NCI-H345 (cell line): Measurements from ENCODE around the gene NDC1.

Experiments used
- DNase-seq: peaks from one replicate; lab custom pipeline; 2025; lab: John Stamatoyannopoulos, UW

NDC1 gene

GRCh38 chr1:53731043-53731600, 107.0 kb downstream of the NDC1 start:
- DNase-seq, result no peak

DNA sequence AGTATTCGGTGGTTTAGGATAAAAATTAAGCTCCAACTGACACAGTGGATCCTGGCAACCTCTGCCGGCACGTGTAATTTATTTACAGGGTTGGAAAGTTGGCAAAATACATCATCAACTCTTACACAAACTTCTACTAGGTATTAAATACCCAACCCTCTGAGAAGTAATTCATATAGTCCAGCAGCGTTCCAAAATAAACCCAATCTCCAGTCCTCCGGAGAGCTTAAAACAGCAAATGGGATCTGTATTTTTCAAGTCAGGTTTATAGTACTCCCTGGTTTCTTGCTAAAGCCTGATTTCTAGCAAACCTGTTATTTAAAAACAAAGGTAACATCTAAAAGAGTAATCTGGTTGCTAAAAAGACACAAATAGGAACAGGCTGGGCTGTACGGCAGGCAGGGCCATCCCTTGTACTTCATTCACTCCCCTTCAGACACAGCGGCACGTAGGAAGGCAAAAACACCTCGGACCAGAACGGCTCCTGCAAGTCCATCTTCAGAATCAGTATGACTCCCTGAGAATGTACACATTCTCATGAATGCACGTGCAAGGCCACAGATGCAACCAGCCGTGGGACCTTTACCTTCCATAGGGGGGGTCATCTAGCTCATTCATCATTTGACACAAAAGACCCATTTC, 107.8 kb downstream of the NDC1 start:
- no peak for DNase-seq

- DNase-seq, result no peak
These were observed 108.5 kb downstream of the NDC1 start for GRCh38 chr1:53729456-53730223.

DNA sequence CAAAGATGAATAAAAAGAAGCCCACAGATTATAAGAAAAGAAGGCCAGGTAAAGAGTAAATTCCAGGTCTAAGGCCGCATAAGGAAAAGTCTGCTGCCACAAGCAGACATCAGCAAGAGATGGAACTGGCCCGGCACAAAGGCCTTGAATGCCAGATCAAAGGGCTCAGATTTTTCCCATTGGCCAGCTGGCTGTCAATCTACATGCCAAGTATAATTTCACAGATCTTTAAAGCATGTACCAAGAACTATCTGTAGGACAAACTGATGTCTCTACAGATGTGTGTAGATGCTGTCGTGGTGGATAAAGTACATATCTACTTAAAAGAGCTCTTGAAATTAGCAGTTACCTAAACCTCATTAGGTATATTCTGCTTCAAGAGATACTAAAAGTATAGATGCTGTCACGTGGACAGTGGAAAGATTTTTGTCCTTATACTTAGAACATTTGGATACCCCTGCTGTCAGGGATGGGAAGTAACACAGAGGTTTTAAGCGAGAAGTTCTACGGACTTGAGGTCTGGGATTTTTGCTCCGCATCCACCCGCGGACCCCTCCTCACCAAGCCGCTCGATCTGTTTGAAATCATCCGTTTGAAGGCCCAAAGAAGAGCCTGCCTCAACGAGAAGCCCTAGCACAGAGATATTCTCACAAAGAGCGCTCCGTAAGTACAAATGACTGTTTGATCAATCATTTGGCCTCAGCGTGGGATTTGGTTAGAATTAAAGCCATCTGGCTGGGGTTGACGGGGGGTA, 109.2 kb downstream of the NDC1 start:
- no peak for DNase-seq

GRCh38 chr1:53728196-53728595, 109.9 kb downstream of the NDC1 start:
- no peak for DNase-seq

GRCh38 chr1:53727461-53728092, 110.5 kb downstream of the NDC1 start:
- DNase-seq, result no peak

DNA sequence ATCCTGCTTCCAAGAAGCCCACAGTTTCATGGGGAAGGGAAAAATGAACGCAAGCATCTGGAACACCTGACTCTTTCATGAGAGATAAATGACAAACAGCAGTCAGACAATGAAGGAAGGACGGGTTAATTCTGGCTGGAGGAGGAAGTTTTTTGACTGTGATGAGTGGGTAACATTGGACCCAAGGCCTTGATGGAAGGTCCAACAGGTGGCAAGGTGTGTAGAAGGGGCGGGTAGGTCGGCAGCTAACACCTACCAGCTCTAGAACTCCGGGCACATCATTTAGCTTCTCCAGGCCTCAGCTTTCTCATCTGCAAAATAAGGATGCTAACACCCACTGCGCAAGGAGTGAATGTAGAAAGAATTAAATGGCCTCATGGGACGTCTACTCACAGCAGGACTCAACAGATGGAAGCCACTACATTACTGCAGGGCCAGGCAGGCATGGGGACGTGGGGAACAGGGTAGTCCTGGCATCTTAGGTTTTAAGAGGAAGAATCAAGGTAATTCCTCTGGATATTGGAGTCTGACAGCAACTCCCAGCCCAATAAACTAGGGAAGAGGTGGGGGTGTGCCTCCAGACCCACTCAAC, 112.0 kb downstream of the NDC1 start:
- no peak for DNase-seq

DNA sequence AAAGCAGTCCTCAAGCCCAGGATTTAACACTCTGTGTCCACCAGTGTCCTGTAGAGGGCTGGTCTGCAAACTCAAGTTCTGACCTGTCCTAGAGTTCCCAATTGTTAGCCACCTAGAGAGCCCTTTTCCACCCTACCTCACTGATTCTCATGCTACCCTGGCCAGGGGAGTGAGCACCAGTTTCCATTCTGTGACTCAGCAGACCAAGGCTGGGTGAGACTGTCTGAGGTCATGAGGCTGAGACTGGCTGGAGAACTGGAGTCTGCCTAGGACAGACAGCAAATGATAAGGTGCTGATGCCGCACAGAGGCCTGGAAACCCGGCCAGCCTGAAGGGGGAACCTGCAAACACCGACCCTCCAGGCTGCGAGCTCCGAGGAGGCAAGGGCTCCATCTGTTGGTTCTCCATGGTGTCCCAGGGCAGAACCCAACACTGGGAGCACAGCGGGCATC, 112.8 kb downstream of the NDC1 start:
- DNase-seq, result no peak

DNA sequence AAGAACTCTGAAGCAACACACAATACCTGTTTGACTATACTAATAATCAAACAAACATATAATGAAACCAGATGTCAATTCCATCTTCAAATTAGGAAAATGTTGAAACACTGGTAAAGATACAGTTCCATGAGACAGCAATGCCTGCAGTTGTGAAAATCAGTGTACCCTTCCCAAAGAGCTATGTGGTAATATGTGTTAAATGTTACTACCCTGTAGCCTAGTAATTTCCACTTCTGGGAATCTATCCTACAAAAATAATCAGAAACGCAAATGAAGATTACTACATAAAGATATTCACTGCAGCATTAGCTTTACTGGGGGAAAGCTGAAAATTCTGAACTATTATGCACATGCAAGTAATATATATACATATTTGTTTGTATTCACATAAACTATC, 116.1 kb downstream of the NDC1 start:
- DNase-seq, result no peak

DNA sequence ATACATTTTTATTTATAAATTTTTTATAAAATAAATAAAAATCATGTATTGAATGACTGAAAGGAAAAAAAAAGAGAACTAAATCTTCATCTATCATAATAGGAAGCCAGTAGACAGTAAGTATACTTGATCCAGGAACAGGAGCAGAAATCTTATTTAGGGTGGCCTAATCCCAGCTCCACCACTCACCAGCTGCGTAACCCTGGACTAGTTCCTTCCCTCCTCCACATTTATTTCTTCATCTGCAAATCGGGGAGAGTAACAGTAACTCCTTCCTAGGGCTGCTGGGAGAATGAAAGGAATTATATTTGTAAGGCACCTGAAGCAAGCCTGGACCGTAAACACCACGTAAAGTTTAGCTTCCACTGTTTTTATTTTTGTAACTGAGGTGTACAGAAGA, 117.0 kb downstream of the NDC1 start:
- DNase-seq, result no peak

DNA sequence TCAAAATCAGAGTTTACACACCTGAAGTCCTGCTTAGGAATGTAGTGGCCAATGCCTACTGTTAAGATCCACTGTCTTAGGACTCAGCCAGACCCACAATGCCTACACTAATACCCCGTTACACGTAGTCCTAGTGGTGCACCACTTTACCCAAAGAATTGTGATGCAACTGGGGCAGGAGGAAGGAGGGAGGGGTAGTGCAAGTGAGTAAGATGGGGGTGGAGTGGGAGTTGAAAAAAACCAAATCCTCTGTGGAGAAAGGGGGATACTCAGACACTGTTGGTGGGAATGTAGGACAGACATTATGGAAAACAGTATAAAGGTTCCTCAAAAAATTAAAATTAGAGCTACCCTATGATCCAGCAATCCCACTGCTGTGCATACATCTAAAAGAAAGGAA, 118.6 kb downstream of the NDC1 start:
- no peak for DNase-seq

- no peak for DNase-seq
These were observed 119.7 kb downstream of the NDC1 start for GRCh38 chr1:53718443-53718842.

GRCh38 chr1:53717025-53717804, 120.9 kb downstream of the NDC1 start:
- no peak for DNase-seq

DNA sequence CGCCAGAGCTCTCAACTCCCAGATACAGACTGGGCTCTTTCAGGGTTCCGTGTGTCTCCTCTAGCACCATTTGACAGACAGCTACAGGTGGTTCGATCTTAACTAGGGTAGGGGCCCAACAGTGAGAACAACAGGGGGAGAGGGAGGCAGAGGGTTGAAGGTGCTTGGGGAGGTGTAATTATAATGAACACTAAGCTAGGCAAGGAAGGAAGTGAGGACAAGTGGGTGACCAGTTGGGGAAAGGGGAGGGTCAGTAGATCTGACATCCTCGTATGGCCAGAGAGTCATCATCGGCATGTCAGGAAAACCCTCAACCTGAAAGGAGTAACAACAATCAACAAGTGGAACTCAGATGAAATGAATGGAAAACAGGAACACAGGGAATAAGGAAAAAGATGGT, 121.9 kb downstream of the NDC1 start:
- no peak for DNase-seq

DNA sequence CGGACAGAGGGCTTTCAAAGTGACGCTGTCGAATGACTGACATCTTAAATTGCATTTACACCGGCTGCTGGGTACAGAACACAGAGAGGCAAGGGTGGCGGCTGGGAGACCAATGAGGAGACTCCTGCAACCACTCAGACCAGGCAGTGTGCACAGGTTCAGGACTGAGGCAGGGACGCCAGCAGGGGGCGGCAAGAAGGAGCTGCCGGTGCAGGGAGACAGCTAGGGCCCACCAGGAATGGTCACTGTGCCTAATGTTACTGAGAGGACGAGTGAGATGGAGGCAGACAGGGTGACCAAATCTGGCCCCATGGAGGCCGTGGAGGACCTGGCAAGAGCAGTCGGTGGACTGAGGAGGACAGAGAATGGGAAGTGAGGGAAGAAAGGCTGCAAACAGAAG, 122.6 kb downstream of the NDC1 start:
- DNase-seq, result no peak
